Measurements from ENCODE around the gene PIP5K1B.

The PIP5K1B gene

GRCh38 chr9:69035438-69036308 is 330.6 kb downstream of the PIP5K1B start, which contains the start of gene FXN (continued):
- TF ChIP-seq CREB5 (CRISPR knock-in tag; IDR thresholded peaks at IDR 0.05; ENCODE audit: low read depth) (peak; percentile 58; the same call in 1 of the 2 replicates), RARB (CRISPR knock-in tag; IDR thresholded peaks at IDR 0.05) (0 out of 2 replicates have a peak, but pooled peaks have one; percentile 47), ZFP3 (CRISPR knock-in tag; IDR thresholded peaks at IDR 0.05) (0 out of 2 replicates have a peak, but pooled peaks have one; percentile 39), CSDC2 (CRISPR knock-in tag; IDR thresholded peaks at IDR 0.05) (peak; percentile 33; the same call in 1 of the 2 replicates), PATZ1 (CRISPR knock-in tag; IDR thresholded peaks at IDR 0.05; ENCODE audit: borderline replicate concordance) (0 out of 2 replicates have a peak, but pooled peaks have one; percentile 64)

- ATAC-seq = no peak; the same call in 2 of the 3 replicates
These were observed 331.3 kb downstream of the PIP5K1B start for GRCh38 chr9:69036309-69036708.

GRCh38 chr9:69036799-69037198 is 331.8 kb downstream of the PIP5K1B start:
- no peak for ATAC-seq
- TF ChIP-seq PPARA (CRISPR knock-in tag; IDR thresholded peaks at IDR 0.05; ENCODE audit: borderline replicate concordance) (no peak), ISL1 (CRISPR knock-in tag; IDR thresholded peaks at IDR 0.05) (no peak), ESRRG (CRISPR knock-in tag; IDR thresholded peaks at IDR 0.05) (no peak), TCF4 (CRISPR knock-in tag; IDR thresholded peaks at IDR 0.05; ENCODE audit: borderline replicate concordance) (no peak)

More at GRCh38 chr9:69036309-69036708, 331.3 kb downstream of the PIP5K1B start:
- TF ChIP-seq ISL1 (CRISPR knock-in tag; IDR thresholded peaks at IDR 0.05) (no peak), ZFP30 (CRISPR knock-in tag; IDR thresholded peaks at IDR 0.05) (no peak), PATZ1 (CRISPR knock-in tag; IDR thresholded peaks at IDR 0.05; ENCODE audit: borderline replicate concordance) (no peak), ZNF70 (CRISPR knock-in tag; IDR thresholded peaks at IDR 0.05) (no peak), ARNTL (CRISPR knock-in tag; IDR thresholded peaks at IDR 0.05; ENCODE audit: borderline replicate concordance, low read depth) (no peak), TOX (CRISPR knock-in tag; IDR thresholded peaks at IDR 0.05; ENCODE audit: borderline replicate concordance) (no peak), TCF4 (CRISPR knock-in tag; IDR thresholded peaks at IDR 0.05; ENCODE audit: borderline replicate concordance) (no peak), ZC3H10 (CRISPR knock-in tag; IDR thresholded peaks at IDR 0.05) (no peak)

- no peak for ATAC-seq
- TF ChIP-seq ZNF8 (CRISPR knock-in tag; IDR thresholded peaks at IDR 0.05) (no peak), ZNF565 (CRISPR knock-in tag; conservative IDR thresholded peaks at IDR 0.05; ENCODE audit: low read depth) (no peak), ZFP3 (CRISPR knock-in tag; IDR thresholded peaks at IDR 0.05) (no peak), TSHZ2 (CRISPR knock-in tag; IDR thresholded peaks at IDR 0.05) (no peak), ZC3H10 (CRISPR knock-in tag; IDR thresholded peaks at IDR 0.05) (no peak), CREB5 (CRISPR knock-in tag; IDR thresholded peaks at IDR 0.05; ENCODE audit: low read depth) (no peak), PPARA (CRISPR knock-in tag; IDR thresholded peaks at IDR 0.05; ENCODE audit: borderline replicate concordance) (no peak), RARB (CRISPR knock-in tag; IDR thresholded peaks at IDR 0.05) (no peak), CSRNP3 (CRISPR knock-in tag; IDR thresholded peaks at IDR 0.05) (no peak), ESRRG (CRISPR knock-in tag; IDR thresholded peaks at IDR 0.05) (no peak)
These were observed 335.6 kb downstream of the PIP5K1B start for GRCh38 chr9:69040646-69041045.

Measured in SK-N-SH treated with all-trans-retinoic acid at 6 μM for 48 hours (cell line).